ENCODE results near the gene ZBTB44. TPM values are rescaled to one million over a fixed set of nuclear protein-coding genes. Genes with fewer than 3 reads are reported as not detected.
"Not testable (repeated sequence)": the region's sequence is repeated elsewhere in the genome, so short reads cannot be mapped to it uniquely, and the experiment has no call there.

ZBTB44 gene
- total RNA-seq, 1 donor from 2014 or later, result 24.4 TPM

GRCh38 chr11:130199792-130200191, 114.9 kb downstream of the ZBTB44 start:
- TF ChIP-seq CTCF (IDR thresholded peaks at IDR 0.05), result no peak
- H3K4me3 ChIP-seq, result no peak overlapping the region
- H3K27ac ChIP-seq, result no peak overlapping the region
- no peaks in the 10 kb centered on the region for H3K27me3 ChIP-seq
- no peaks in the 10 kb centered on the region for H3K36me3 ChIP-seq
- no peak for DNase-seq (ENCODE audit: low spot score in 2 of 2)
- intact Hi-C loops (cut with DNase I), result no loop called here
- no peaks in the 10 kb centered on the region for H3K9me3 ChIP-seq
- H3K4me1 ChIP-seq, result no peaks in the 10 kb centered on the region

- intact Hi-C loops (cut with DNase I), result no loop called here
- Histone ChIP-seq H3K9me3 (no peaks in the 10 kb centered on the region), H3K36me3 (no peaks in the 10 kb centered on the region), H3K4me3 (no peak overlapping the region), H3K27me3 (no peaks in the 10 kb centered on the region), H3K27ac (no peak overlapping the region), H3K4me1 (no peaks in the 10 kb centered on the region)
- TF ChIP-seq CTCF (IDR thresholded peaks at IDR 0.05), result no peak
- DNase-seq (ENCODE audit: low spot score in 2 of 2), result no peak
Observed at GRCh38 chr11:130198964-130199363, 115.8 kb downstream of the ZBTB44 start.

- Histone ChIP-seq H3K9me3 (no peaks in the 10 kb centered on the region), H3K27ac (no peak overlapping the region), H3K4me3 (no peak overlapping the region), H3K36me3 (no peaks in the 10 kb centered on the region), H3K27me3 (no peaks in the 10 kb centered on the region), H3K4me1 (no peaks in the 10 kb centered on the region)
- intact Hi-C loops (cut with DNase I), result no loop called here
- DNase-seq (ENCODE audit: low spot score in 2 of 2), result no peak
- TF ChIP-seq CTCF (IDR thresholded peaks at IDR 0.05), result no peak
Observed at GRCh38 chr11:130198292-130198691, 116.4 kb downstream of the ZBTB44 start.

- Histone ChIP-seq H3K4me1 (no peaks in the 10 kb centered on the region), H3K4me3 (no peak overlapping the region), H3K27me3 (no peaks in the 10 kb centered on the region), H3K36me3 (no peaks in the 10 kb centered on the region), H3K27ac (no peak overlapping the region), H3K9me3 (no peaks in the 10 kb centered on the region)
- no peak for DNase-seq (ENCODE audit: low spot score in 2 of 2)
- intact Hi-C loops (cut with DNase I), result no loop called here
- TF ChIP-seq CTCF (IDR thresholded peaks at IDR 0.05), result no peak
Observed at GRCh38 chr11:130197386-130198035, 117.2 kb downstream of the ZBTB44 start.

- Histone ChIP-seq H3K4me1 (no peaks in the 10 kb centered on the region), H3K36me3 (no peaks in the 10 kb centered on the region), H3K9me3 (no peaks in the 10 kb centered on the region), H3K4me3 (no peak overlapping the region), H3K27ac (no peak overlapping the region), H3K27me3 (no peaks in the 10 kb centered on the region)
- TF ChIP-seq CTCF (IDR thresholded peaks at IDR 0.05), result no peak
- no peak for DNase-seq (ENCODE audit: low spot score in 2 of 2)
- intact Hi-C loops (cut with DNase I), result no loop called here
Observed at GRCh38 chr11:130194241-130195023, 120.3 kb downstream of the ZBTB44 start.

- H3K4me1 ChIP-seq; H3K27me3 ChIP-seq; H3K27ac ChIP-seq; H3K36me3 ChIP-seq; intact Hi-C loops (cut with DNase I); H3K9me3 ChIP-seq; H3K4me3 ChIP-seq; DNase-seq (ENCODE audit: low spot score in 2 of 2): not testable (repeated sequence)
Observed at GRCh38 chr11:130193551-130193950, 121.2 kb downstream of the ZBTB44 start.

Measured in ascending aorta (tissue), 2 donors.